H1 (cell line): ENCODE measurements around the gene MYADM. TPM values are rescaled to one million over a fixed set of nuclear protein-coding genes. Genes with fewer than 3 reads are reported as not detected.

Experiments used
- CTCF ChIA-PET: fragments of 300-600 bp; sonication (Branson Sonifier 250); formaldehyde crosslinking; loops from one replicate; lab custom pipeline; 2021; ENCODE audit not compliant: partially characterized antibody; lab: Charles Lee
- POLR2A ChIA-PET: fragments of 300-600 bp; sonication (Branson Sonifier 250); formaldehyde crosslinking; loops from one replicate; lab custom pipeline; 2021; ENCODE audit warnings: inconsistent platforms; ENCODE audit not compliant: partially characterized antibody; lab: Charles Lee
- DNase-seq, 2 experiments: peaks; one replicate each; pipeline versions ENCODE4 v3.0.0 to v3.0.0-alpha.2; 2010 to 2022; ENCODE audit warnings: low spot score in 2 of 2, low read depth in 1 of 2, mixed read lengths in 1 of 2
- FAIRE-seq: peaks from 2 replicates; lab custom pipeline; 2011; peaks lifted over from hg19 to GRCh38; lab: Jason Lieb, UNC
- H2AFZ ChIP-seq: 2 replicates; pipeline ENCODE4 v1.8.1; 2012; ENCODE audit warnings: low read length, inconsistent platforms
- H2AK5ac ChIP-seq: 2 replicates; pipeline ENCODE4 v1.6.1; 2013; ENCODE audit warnings: low read depth, low read length
- H2BK120ac ChIP-seq: replicated peaks from 2 replicates; pipeline ENCODE3; 2013; ENCODE audit warnings: low read depth, low read length, inconsistent platforms
- H2BK12ac ChIP-seq: 2 replicates; pipeline ENCODE4 v1.6.1; 2013; ENCODE audit warnings: low read depth, low read length
- H2BK15ac ChIP-seq: 2 replicates; pipeline ENCODE4 v1.6.1; 2013; ENCODE audit warnings: low read length
- H2BK20ac ChIP-seq: 2 replicates; pipeline ENCODE4 v1.6.1; 2013; ENCODE audit warnings: low read length
- H2BK5ac ChIP-seq: 2 replicates; pipeline ENCODE4 v1.6.1; 2013; ENCODE audit warnings: low read depth, low read length
- H3K14ac ChIP-seq: 2 replicates; pipeline ENCODE4 v1.6.1; 2013; ENCODE audit warnings: inconsistent platforms; ENCODE audit not compliant: insufficient read length
- H3K18ac ChIP-seq: 2 replicates; pipeline ENCODE4 v1.6.1; 2013; ENCODE audit warnings: low read length; ENCODE audit errors: extremely low read depth
- H3K23ac ChIP-seq: 2 replicates; pipeline ENCODE4 v1.6.1; 2013; ENCODE audit warnings: inconsistent platforms; ENCODE audit not compliant: insufficient read length
- H3K23me2 ChIP-seq: 2 replicates; pipeline ENCODE4 v1.6.1; 2013; ENCODE audit warnings: low read depth, low read length
- H3K27ac ChIP-seq: 2 replicates; pipeline ENCODE4 v1.6.1; 2011; ENCODE audit warnings: low read depth, low read length, inconsistent platforms
- H3K27me3 ChIP-seq, 4 experiments: replicated peaks in 1 of 4; 1 replicate in 1 of 4; 2 replicates in 3 of 4; pipeline versions ENCODE4 v1.6.1 to v1.8.1; 2011 to 2013; ENCODE audit warnings: low read length in 3 of 4, mild to moderate bottlenecking in 3 of 4, inconsistent platforms in 2 of 4, mixed read lengths in 2 of 4, moderate library complexity in 1 of 4; ENCODE audit not compliant: control insufficient read depth in 3 of 4, insufficient read depth in 3 of 4; ENCODE audit errors: extremely low read depth in 1 of 4
- H3K36me3 ChIP-seq, 4 experiments: 2 replicates each; pipeline versions ENCODE4 v1.6.1 to v1.8.1; 2011 to 2013; ENCODE audit warnings: mild to moderate bottlenecking in 4 of 4, low read length in 3 of 4, moderate library complexity in 2 of 4, control low read depth in 1 of 4, inconsistent platforms in 1 of 4; ENCODE audit not compliant: insufficient read depth in 4 of 4, control insufficient read depth in 2 of 4
- H3K4ac ChIP-seq: replicated peaks from 2 replicates; pipeline ENCODE3; 2013; ENCODE audit warnings: low read length, low read depth, mixed read lengths, inconsistent platforms; ENCODE audit not compliant: insufficient read length
- H3K4me1 ChIP-seq, 4 experiments: replicated peaks in 1 of 4; 1 replicate in 1 of 4; 2 replicates in 3 of 4; pipeline versions ENCODE4 v1.6.1 to v1.8.1; 2011 to 2013; ENCODE audit warnings: low read length in 3 of 4, inconsistent platforms in 2 of 4, mixed read lengths in 1 of 4; ENCODE audit not compliant: insufficient read depth in 4 of 4, control insufficient read depth in 3 of 4
- H3K4me2 ChIP-seq, 2 experiments: 2 replicates each; pipeline versions ENCODE4 v1.6.1 to v1.8.1; 2011 to 2013; ENCODE audit warnings: low read depth in 2 of 2, low read length in 2 of 2, control low read depth in 1 of 2, inconsistent platforms in 1 of 2, mild to moderate bottlenecking in 1 of 2; ENCODE audit not compliant: insufficient read depth in 1 of 2
- H3K4me3 ChIP-seq, 4 experiments: fragments of 200-600, 300-600 bp in 1 of 4; sonication (generic), shearing (Covaris generic), sonication (Bioruptor Twin) in 1 of 4; 2 replicates each; pipeline versions ENCODE4 v1.5.1 to v1.8.1; 2011 to 2016; ENCODE audit warnings: low read length in 4 of 4, low read depth in 3 of 4, control low read depth in 2 of 4, inconsistent platforms in 2 of 4, mild to moderate bottlenecking in 2 of 4, mixed read lengths in 1 of 4, moderate library complexity in 1 of 4; ENCODE audit not compliant: insufficient read depth in 2 of 4; ENCODE audit errors: extremely low read depth in 1 of 4
- H3K56ac ChIP-seq: replicated peaks from 2 replicates; pipeline ENCODE3; 2013; ENCODE audit warnings: low read depth, mild to moderate bottlenecking, mixed read lengths, low read length, inconsistent platforms; ENCODE audit not compliant: insufficient read length
- H3K79me1 ChIP-seq: 2 replicates; pipeline ENCODE4 v1.6.1; 2013; ENCODE audit warnings: low read depth, low read length, control low read depth
- H3K79me2 ChIP-seq, 2 experiments: 2 replicates each; pipeline versions ENCODE4 v1.6.1 to v1.8.1; 2012 to 2013; ENCODE audit warnings: low read length in 2 of 2, mild to moderate bottlenecking in 2 of 2, inconsistent platforms in 1 of 2; ENCODE audit not compliant: insufficient read depth in 2 of 2, control insufficient read depth in 1 of 2
- H3K9ac ChIP-seq, 4 experiments: replicated peaks in 1 of 4; 1 replicate in 1 of 4; 2 replicates in 3 of 4; pipeline versions ENCODE4 v1.6.1 to v1.8.1; 2011 to 2013; ENCODE audit warnings: low read depth in 3 of 4, low read length in 3 of 4, control low read depth in 2 of 4, mild to moderate bottlenecking in 2 of 4, moderate library complexity in 2 of 4, inconsistent platforms in 1 of 4; ENCODE audit errors: extremely low read depth in 1 of 4
- H3K9me3 ChIP-seq, 2 experiments: 2 replicates each; pipeline versions ENCODE4 v1.6.1 to v1.8.1; 2012 to 2013; ENCODE audit warnings: mild to moderate bottlenecking in 2 of 2, moderate library complexity in 2 of 2, control low read depth in 1 of 2, inconsistent platforms in 1 of 2, low read depth in 1 of 2, low read length in 1 of 2, mixed read lengths in 1 of 2; ENCODE audit not compliant: insufficient read depth in 2 of 2
- H4K20me1 ChIP-seq, 2 experiments: replicated peaks in 1 of 2; 2 replicates each; pipeline versions ENCODE3 to v1.8.1; 2011 to 2013; ENCODE audit warnings: inconsistent platforms in 2 of 2, low read length in 2 of 2, mild to moderate bottlenecking in 1 of 2; ENCODE audit not compliant: insufficient read depth in 2 of 2, control insufficient read depth in 1 of 2
- H4K5ac ChIP-seq: 2 replicates; pipeline ENCODE4 v1.6.1; 2013; ENCODE audit warnings: low read length, low read depth, mixed read lengths, inconsistent platforms; ENCODE audit not compliant: insufficient read length
- H4K8ac ChIP-seq: 2 replicates; pipeline ENCODE4 v1.8.0; 2013; ENCODE audit warnings: mild to moderate bottlenecking, moderate library complexity, low read length, inconsistent platforms; ENCODE audit not compliant: insufficient read depth; ENCODE audit errors: extremely low read depth
- H4K91ac ChIP-seq: replicated peaks from 2 replicates; pipeline ENCODE3; 2013; ENCODE audit warnings: low read length, mixed read lengths, inconsistent platforms; ENCODE audit not compliant: insufficient read length
- CEBPB ChIP-seq: IDR thresholded peaks from 2 replicates; pipeline ENCODE4 v1.6.1; 2012; ENCODE audit warnings: low read depth, low read length
- YY1 ChIP-seq: IDR thresholded peaks from 2 replicates; pipeline ENCODE4 v1.6.1; 2011; ENCODE audit warnings: low read depth, mild to moderate bottlenecking, low read length
- WGBS, 2 experiments: shearing (Covaris generic) in 1 of 2; methylation state at CpG; one replicate each; pipeline versions ENCODE4 v1.1.6 to v1.1.7; 2013 to 2015; ENCODE audit warnings: low lambda C conversion rate in 2 of 2, mixed read lengths in 2 of 2, inconsistent platforms in 1 of 2, low coverage in 1 of 2, missing lambda C conversion rate in 1 of 2; ENCODE audit not compliant: insufficient replicate concordance in 2 of 2, insufficient coverage in 1 of 2, insufficient read length in 1 of 2; ENCODE audit errors: extremely low coverage in 1 of 2, missing lambda C conversion rate in 1 of 2; 5-methylcytosine and 5-hydroxymethylcytosine counted together
- polyA plus RNA-seq, 7 experiments: library from polyadenylated mRNA; depleted of rRNA in 3 of 7; stranded (reverse) in 5 of 7; unstranded in 2 of 7; fragments of >200 nt in 5 of 7; fragments of 200-250 nt in 2 of 7; gene quantifications; 1 replicate in 5 of 7; 2 replicates in 1 of 7; 4 replicates in 1 of 7; pipeline versions ENCODE4 v1.2.1 to v1.2.3, GENCODE V29; 2011 to 2013; ENCODE audit warnings: missing spikeins in 2 of 7, mixed read lengths in 2 of 7
- total RNA-seq: library from RNA; stranded (reverse); fragmentation: NEBNext Ultra II Directional; extraction: Animal tissue kit (Norgen Biotek cat#: 25700); gene quantifications from 2 replicates; pipeline ENCODE4 v1.2.1, GENCODE V29; 2021

Gene MYADM
- total and polyA plus RNA-seq, 2 of the 8 experiments (the other 6 are each of a cell fraction or from before 2014, with no cell fraction given), result 70.1 to 74.2 TPM

- H4K20me1 ChIP-seq, result no peaks in the 10 kb centered on the region
- H3K4me2 ChIP-seq, result no peak within 1 kb of the TSS; a peak in 1 of 4 replicates
- peak within 1 kb of the TSS; percentile 53; the same call in 1 of the 2 replicates for H2AK5ac ChIP-seq
- H4K8ac ChIP-seq, result peak within 1 kb of the TSS; percentile 76; the same call in 1 of the 2 replicates
- no peak within 1 kb of the TSS for H3K23ac ChIP-seq
- no peaks in the 10 kb centered on the region for H3K79me2 ChIP-seq
- CTCF ChIA-PET, result interaction anchor here (1.0 to 1.6 kb wide), 4 partner anchors 10 to 50 kb away, joined by 3 to 5 read pairs (median 4); no protein-coding TSS in a partner anchor
- H3K27ac ChIP-seq, result no peak within 1 kb of the TSS
- no peak for FAIRE-seq
- no peak within 1 kb of the TSS for H3K4me3 ChIP-seq
- no peak for DNase-seq
- H2BK15ac ChIP-seq, result peak within 1 kb of the TSS; percentile 97; the same call in 1 of the 2 replicates
- peak within 1 kb of the TSS; percentile 99 for H4K91ac ChIP-seq
- WGBS, 2 experiments, result 86% methylated on average over 14 of the region's 14 CpGs; no CpG with 5 or more reads in 1 of the 2 experiments
- peak within 1 kb of the TSS; percentile 65 for H2AFZ ChIP-seq
- peak within 1 kb of the TSS; percentile 38 for H2BK20ac ChIP-seq
- H2BK5ac ChIP-seq, result peak within 1 kb of the TSS; percentile 84
- peak within 1 kb of the TSS; percentile 60 for H4K5ac ChIP-seq
- no peaks in the 10 kb centered on the region for H3K9me3 ChIP-seq
- H3K18ac ChIP-seq, result peak within 1 kb of the TSS; percentile 96
- POLR2A ChIA-PET, result interaction anchor here (0.9 to 1.4 kb wide), 6 partner anchors 9 to 43 kb away, joined by 3 to 6 read pairs (median 4); partner anchors contain the start of gene MYADM
- no peaks in the 10 kb centered on the region for H3K23me2 ChIP-seq
- H2BK12ac ChIP-seq, result peak within 1 kb of the TSS; percentile 52
- no peak within 1 kb of the TSS for H3K56ac ChIP-seq
- H2BK120ac ChIP-seq, result peak within 1 kb of the TSS; percentile 83
- TF ChIP-seq YY1, result no peak
- TF ChIP-seq CEBPB, result 0 out of 2 replicates have a peak, but pooled peaks have one; percentile 6
- peak within 1 kb of the TSS; percentile 96 for H3K4ac ChIP-seq
- no peaks in the 10 kb centered on the region for H3K27me3 ChIP-seq
- no peak within 1 kb of the TSS; a peak in 1 of 7 replicates for H3K9ac ChIP-seq
- H3K36me3 ChIP-seq, result no peaks in the 10 kb centered on the region
- no peak within 1 kb of the TSS for H3K14ac ChIP-seq
- peaks cover 0 to 12% (median 1%) of the 10 kb centered on the region in 4 experiments; a peak in 4 of 7 replicates for H3K4me1 ChIP-seq
- H3K79me1 ChIP-seq, result no peaks in the 10 kb centered on the region
Observed at GRCh38 chr19:53824134-53824611, 43.5 kb upstream of the MYADM start, which contains the start of gene NLRP12. Gene NLRP12 (minus strand): TSS chr19:53824314. CDS start chr19:53824174, 140 bp downstream.
